DOHH2 (cell line): ENCODE data around the gene PRPF31.
"Not testable (repeated sequence)": the region's sequence is repeated elsewhere in the genome, so short reads cannot be mapped to it uniquely, and the experiment has no call there.

Experiments
- EZH2phosphoT487 ChIP-seq: fragments of 200-600 bp; sonication (generic); IDR thresholded peaks from 2 replicates; pipeline ENCODE4 v1.6.1; 2017; ENCODE audit warnings: borderline replicate concordance, mild to moderate bottlenecking, antibody characterized with exemption, low read length, moderate library complexity, mixed read lengths
- TF ChIP-seq, protein P1 (sequence below): fragments of 200-600 bp; sonication (generic); IDR thresholded peaks from one replicate; pipeline ENCODE4 v1.5.1; 2014; ENCODE audit warnings: antibody characterized with exemption, mild to moderate bottlenecking, low read depth, low read length; ENCODE audit not compliant: poor library complexity, severe bottlenecking

DNA sequence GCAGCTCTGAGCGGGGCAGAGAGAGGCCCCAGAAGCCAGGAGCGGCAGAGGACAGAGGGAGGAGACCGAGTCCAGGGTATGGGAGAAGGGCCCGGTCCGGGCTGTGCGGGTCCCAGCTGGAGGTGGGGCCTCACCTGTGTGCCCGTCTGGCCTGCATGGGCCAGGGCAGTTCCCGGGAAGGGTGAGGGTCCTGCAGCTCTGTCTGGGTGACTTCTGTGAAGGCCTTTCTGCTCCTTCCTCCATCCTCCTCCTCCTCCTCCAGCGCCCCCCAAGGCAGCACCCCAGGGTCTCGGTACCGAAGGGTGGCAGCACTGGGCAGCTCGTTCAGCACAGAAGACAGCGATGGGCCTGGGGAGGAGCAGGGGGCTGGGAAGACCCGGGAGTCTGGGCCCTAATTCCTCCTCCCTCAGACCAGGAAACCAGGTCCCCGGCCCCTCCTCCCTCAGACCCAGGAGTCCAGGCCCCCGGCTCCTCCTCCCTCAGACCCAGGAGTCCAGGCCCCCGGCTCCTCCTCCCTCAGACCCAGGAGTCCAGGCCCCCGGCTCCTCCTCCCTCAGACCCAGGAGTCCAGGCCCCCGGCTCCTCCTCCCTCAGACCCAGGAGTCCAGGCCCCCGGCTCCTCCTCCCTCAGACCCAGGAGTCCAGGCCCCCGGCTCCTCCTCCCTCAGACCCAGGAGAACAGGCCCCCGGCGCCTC, 56.3 kb downstream of the PRPF31 start:
- TF ChIP-seq, protein P1, sequence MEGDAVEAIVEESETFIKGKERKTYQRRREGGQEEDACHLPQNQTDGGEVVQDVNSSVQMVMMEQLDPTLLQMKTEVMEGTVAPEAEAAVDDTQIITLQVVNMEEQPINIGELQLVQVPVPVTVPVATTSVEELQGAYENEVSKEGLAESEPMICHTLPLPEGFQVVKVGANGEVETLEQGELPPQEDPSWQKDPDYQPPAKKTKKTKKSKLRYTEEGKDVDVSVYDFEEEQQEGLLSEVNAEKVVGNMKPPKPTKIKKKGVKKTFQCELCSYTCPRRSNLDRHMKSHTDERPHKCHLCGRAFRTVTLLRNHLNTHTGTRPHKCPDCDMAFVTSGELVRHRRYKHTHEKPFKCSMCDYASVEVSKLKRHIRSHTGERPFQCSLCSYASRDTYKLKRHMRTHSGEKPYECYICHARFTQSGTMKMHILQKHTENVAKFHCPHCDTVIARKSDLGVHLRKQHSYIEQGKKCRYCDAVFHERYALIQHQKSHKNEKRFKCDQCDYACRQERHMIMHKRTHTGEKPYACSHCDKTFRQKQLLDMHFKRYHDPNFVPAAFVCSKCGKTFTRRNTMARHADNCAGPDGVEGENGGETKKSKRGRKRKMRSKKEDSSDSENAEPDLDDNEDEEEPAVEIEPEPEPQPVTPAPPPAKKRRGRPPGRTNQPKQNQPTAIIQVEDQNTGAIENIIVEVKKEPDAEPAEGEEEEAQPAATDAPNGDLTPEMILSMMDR = not testable (repeated sequence)
- TF ChIP-seq EZH2phosphoT487 = not testable (repeated sequence)
